Tibial nerve (tissue), 3 donors: ENCODE measurements around the gene MICAL2.

Experiments
- CTCF ChIP-seq, 5 experiments: fragments of 200-600 bp in 3 of 5; fragments of 450-650 bp in 2 of 5; sonication (generic) in 3 of 5; IDR thresholded peaks; one replicate each; pipeline ENCODE4 v1.5.1; 2016 to 2019; ENCODE audit warnings: antibody characterized with exemption in 5 of 5, mild to moderate bottlenecking in 3 of 5, moderate library complexity in 2 of 5
- POLR2A ChIP-seq, 2 donors: fragments of 450-650 bp; IDR thresholded peaks; one replicate each; pipeline ENCODE4 v1.6.1; 2017; ENCODE audit warnings: antibody characterized with exemption in 2 of 2, mild to moderate bottlenecking in 2 of 2, moderate library complexity in 2 of 2

GRCh38 chr11:12179531-12179930 is 69.1 kb downstream of the MICAL2 start:
- no peak for TF ChIP-seq CTCF (IDR thresholded peaks at IDR 0.05)
- TF ChIP-seq POLR2A (IDR thresholded peaks at IDR 0.05): no peak
